Mesothelial cell of epicardium (in vitro differentiated cells): ENCODE data around the gene ARHGEF25. TPM values are rescaled to one million over a fixed set of nuclear protein-coding genes. Genes with fewer than 3 reads are reported as not detected.

Experiments
- DNase-seq, 2 experiments: peaks; one replicate each; pipeline ENCODE4 v3.0.0; 2021; ENCODE audit warnings: low spot score in 2 of 2; ENCODE audit not compliant: unreplicated experiment in 2 of 2
- H3K27ac Mint-ChIP-seq: 2 replicates; pipeline ENCODE4 v1.8.0; 2021; ENCODE audit warnings: mixed read lengths
- H3K27me3 Mint-ChIP-seq: 2 replicates; pipeline ENCODE4 v1.8.0; 2021; ENCODE audit warnings: low read depth, mixed read lengths
- H3K36me3 Mint-ChIP-seq: 2 replicates; pipeline ENCODE4 v1.8.0; 2021; ENCODE audit warnings: mixed read lengths
- H3K4me1 Mint-ChIP-seq: 2 replicates; pipeline ENCODE4 v1.8.0; 2021; ENCODE audit warnings: mixed read lengths
- H3K4me3 Mint-ChIP-seq: 2 replicates; pipeline ENCODE4 v1.8.0; 2021; ENCODE audit warnings: mild to moderate bottlenecking, moderate library complexity, mixed read lengths
- H3K9me3 Mint-ChIP-seq: 2 replicates; pipeline ENCODE4 v1.8.0; 2021; ENCODE audit warnings: mixed read lengths
- total RNA-seq: library from RNA; stranded (reverse); gene quantifications from 3 replicates; pipeline ENCODE4 v1.2.1, GENCODE V29; 2021
- TF ChIP-seq, protein P1 (sequence below): fragments of 200-600 bp; sonication (generic); IDR thresholded peaks from one replicate; pipeline ENCODE4 v1.5.0; 2021; ENCODE audit warnings: antibody characterized with exemption; ENCODE audit not compliant: unreplicated experiment

Gene ARHGEF25
- total RNA-seq, 1 donor from 2014 or later, result 65.0 TPM

- H3K36me3 Mint-ChIP-seq, result no peaks in the 10 kb centered on the region
- H3K9me3 Mint-ChIP-seq, result no peaks in the 10 kb centered on the region
- H3K4me3 Mint-ChIP-seq, result no peak overlapping the region
- DNase-seq, result no peak
- TF ChIP-seq, protein P1, sequence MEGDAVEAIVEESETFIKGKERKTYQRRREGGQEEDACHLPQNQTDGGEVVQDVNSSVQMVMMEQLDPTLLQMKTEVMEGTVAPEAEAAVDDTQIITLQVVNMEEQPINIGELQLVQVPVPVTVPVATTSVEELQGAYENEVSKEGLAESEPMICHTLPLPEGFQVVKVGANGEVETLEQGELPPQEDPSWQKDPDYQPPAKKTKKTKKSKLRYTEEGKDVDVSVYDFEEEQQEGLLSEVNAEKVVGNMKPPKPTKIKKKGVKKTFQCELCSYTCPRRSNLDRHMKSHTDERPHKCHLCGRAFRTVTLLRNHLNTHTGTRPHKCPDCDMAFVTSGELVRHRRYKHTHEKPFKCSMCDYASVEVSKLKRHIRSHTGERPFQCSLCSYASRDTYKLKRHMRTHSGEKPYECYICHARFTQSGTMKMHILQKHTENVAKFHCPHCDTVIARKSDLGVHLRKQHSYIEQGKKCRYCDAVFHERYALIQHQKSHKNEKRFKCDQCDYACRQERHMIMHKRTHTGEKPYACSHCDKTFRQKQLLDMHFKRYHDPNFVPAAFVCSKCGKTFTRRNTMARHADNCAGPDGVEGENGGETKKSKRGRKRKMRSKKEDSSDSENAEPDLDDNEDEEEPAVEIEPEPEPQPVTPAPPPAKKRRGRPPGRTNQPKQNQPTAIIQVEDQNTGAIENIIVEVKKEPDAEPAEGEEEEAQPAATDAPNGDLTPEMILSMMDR, result no peak
- H3K4me1 Mint-ChIP-seq, result no peaks in the 10 kb centered on the region
- H3K27ac Mint-ChIP-seq, result no peak overlapping the region
- peaks cover 50% of the 10 kb centered on the region for H3K27me3 Mint-ChIP-seq
These were observed 39.1 kb upstream of the ARHGEF25 start for GRCh38 chr12:57571926-57572762.

DNA sequence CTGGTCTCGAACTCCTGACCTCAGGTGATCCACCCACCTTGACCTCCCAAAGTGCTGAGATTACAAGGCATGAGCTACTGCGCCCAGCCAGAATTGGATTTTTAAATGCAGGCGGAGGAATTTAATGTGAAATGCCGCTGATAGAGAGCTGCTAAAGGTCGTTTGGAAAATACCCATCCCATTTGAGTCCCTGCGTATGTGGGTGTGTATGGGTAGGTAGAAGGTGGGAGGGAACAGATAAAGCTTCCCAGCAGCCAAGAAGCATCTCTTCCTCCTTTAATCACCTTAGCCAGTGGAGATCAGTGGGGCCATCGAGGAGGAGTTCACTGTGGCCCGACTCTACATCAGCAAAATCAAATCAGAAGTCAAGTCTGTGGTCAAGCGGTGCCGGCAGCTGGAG is 36.4 kb upstream of the ARHGEF25 start:
- no peak overlapping the region for H3K4me3 Mint-ChIP-seq
- no peak overlapping the region for H3K27ac Mint-ChIP-seq
- H3K4me1 Mint-ChIP-seq, result no peaks in the 10 kb centered on the region
- peaks cover 50% of the 10 kb centered on the region for H3K27me3 Mint-ChIP-seq
- TF ChIP-seq, protein P1, result no peak
- H3K36me3 Mint-ChIP-seq, result no peaks in the 10 kb centered on the region
- H3K9me3 Mint-ChIP-seq, result no peaks in the 10 kb centered on the region
- DNase-seq, result no peak

- Mint-ChIP-seq H3K4me1 (no peaks in the 10 kb centered on the region), H3K9me3 (no peaks in the 10 kb centered on the region), H3K27ac (no peak overlapping the region), H3K27me3 (peaks cover 55% of the 10 kb centered on the region), H3K4me3 (no peak overlapping the region), H3K36me3 (no peaks in the 10 kb centered on the region)
- no peak for DNase-seq
- TF ChIP-seq, protein P1, result no peak
These were observed 35.2 kb upstream of the ARHGEF25 start for GRCh38 chr12:57575771-57576612.

- Mint-ChIP-seq H3K36me3 (no peaks in the 10 kb centered on the region), H3K27ac (no peak overlapping the region), H3K9me3 (no peaks in the 10 kb centered on the region), H3K4me1 (no peaks in the 10 kb centered on the region), H3K27me3 (peaks cover 60% of the 10 kb centered on the region), H3K4me3 (no peak overlapping the region)
- DNase-seq, result no peak
- TF ChIP-seq, protein P1, result no peak
These were observed 34.5 kb upstream of the ARHGEF25 start for GRCh38 chr12:57576613-57577160.

DNA sequence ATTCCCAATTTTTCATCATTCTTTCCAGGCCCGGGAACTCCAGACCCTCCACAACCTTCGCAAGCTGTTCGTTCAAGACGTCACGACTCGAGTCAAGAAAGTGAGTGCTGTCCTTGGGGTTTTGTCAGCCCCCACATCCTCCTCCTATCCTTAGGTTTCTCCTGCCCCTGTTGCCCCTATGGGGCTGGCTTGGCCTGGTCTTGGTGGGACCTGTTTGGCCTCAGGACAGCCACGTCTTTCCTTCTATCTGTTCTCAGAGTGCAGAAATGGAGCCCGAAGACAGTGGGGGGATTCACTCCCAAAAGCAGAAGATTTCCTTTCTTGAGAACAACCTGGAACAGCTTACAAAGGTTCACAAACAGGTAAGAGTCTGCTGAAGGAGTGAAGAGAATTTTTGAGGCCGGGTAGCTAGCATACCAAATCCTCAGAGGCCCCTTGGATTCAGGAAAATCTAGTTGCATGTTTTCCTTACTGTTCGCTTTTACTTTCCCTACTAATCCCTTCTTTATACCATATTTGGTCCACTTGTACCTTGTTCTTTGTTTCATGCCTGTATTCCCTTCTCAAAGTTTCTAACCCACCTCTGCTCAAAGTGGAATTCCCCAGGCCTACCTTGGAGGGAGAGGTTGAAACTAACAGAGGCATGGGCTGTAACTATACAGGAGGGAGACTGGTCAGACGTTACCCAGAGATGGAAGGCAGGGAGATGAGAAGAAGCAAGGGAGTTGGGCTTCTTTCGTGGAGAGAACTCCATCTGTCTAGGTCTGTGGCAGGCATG is 33.1 kb upstream of the ARHGEF25 start:
- TF ChIP-seq, protein P1, result no peak
- H3K27ac Mint-ChIP-seq, result no peak overlapping the region
- H3K9me3 Mint-ChIP-seq, result no peaks in the 10 kb centered on the region
- no peak for DNase-seq
- H3K36me3 Mint-ChIP-seq, result no peaks in the 10 kb centered on the region
- no peaks in the 10 kb centered on the region for H3K4me1 Mint-ChIP-seq
- peaks cover 67% of the 10 kb centered on the region for H3K27me3 Mint-ChIP-seq
- H3K4me3 Mint-ChIP-seq, result no peak overlapping the region
